Ovary (tissue), 3 donors: ENCODE data around the gene LHX2.

ENCODE experiments used
- EP300 ChIP-seq: sonication (generic); formaldehyde crosslinking; IDR thresholded peaks from one replicate; pipeline ENCODE4 v1.6.1; 2017; ENCODE audit warnings: antibody characterized with exemption
- TF ChIP-seq, protein P1 (sequence below), 3 donors: fragments of 450-650 bp in 2 of 3; fragments of 200-600 bp in 1 of 3; IDR thresholded peaks; one replicate each; pipeline versions ENCODE4 v1.5.1 to v1.8.0; 2016 to 2022; ENCODE audit warnings: antibody characterized with exemption in 3 of 3, mild to moderate bottlenecking in 1 of 3
- donor health status: DM: no; HTN: no; CAD: no.

DNA sequence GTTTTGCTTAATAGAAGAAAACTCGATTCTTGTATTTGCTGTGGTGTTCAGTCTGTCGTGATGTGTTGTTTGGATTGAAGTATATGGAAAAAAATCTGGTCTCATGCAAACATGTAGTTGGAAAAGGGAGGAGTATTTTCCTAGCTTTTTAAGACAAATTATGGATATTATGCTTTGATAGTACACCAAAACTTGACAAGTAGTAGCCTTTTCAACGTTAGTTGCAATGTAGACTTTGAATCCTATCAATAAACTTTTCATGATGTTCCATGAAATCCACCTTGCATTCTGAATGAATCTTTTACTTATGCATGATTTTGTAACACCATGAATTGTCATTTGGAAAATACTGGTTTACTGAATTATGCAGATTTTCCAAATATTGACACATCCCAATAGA lies 64.2 kb downstream of the LHX2 start:
- TF ChIP-seq, protein P1, sequence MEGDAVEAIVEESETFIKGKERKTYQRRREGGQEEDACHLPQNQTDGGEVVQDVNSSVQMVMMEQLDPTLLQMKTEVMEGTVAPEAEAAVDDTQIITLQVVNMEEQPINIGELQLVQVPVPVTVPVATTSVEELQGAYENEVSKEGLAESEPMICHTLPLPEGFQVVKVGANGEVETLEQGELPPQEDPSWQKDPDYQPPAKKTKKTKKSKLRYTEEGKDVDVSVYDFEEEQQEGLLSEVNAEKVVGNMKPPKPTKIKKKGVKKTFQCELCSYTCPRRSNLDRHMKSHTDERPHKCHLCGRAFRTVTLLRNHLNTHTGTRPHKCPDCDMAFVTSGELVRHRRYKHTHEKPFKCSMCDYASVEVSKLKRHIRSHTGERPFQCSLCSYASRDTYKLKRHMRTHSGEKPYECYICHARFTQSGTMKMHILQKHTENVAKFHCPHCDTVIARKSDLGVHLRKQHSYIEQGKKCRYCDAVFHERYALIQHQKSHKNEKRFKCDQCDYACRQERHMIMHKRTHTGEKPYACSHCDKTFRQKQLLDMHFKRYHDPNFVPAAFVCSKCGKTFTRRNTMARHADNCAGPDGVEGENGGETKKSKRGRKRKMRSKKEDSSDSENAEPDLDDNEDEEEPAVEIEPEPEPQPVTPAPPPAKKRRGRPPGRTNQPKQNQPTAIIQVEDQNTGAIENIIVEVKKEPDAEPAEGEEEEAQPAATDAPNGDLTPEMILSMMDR (IDR thresholded peaks at IDR 0.05), result no peak
- no peak for TF ChIP-seq EP300
